Esophagus muscularis mucosa (tissue), 4 donors: ENCODE measurements around the gene HNRNPU. TPM values are rescaled to one million over a fixed set of nuclear protein-coding genes. Genes with fewer than 3 reads are reported as not detected.

ENCODE experiments used
- DNase-seq: peaks from one replicate; pipeline ENCODE4 v3.0.0-alpha.2; 2017; ENCODE audit errors: extremely low spot score
- H3K27ac ChIP-seq, 4 donors: fragments of 200-600 bp; sonication (generic); replicated peaks in 1 of 4; 1 replicate in 3 of 4; 2 replicates in 1 of 4; pipeline ENCODE4 v1.5.1; 2016 to 2019; ENCODE audit warnings: mild to moderate bottlenecking in 1 of 4
- H3K27me3 ChIP-seq, 4 donors: fragments of 200-600 bp; sonication (generic); one replicate each; pipeline versions ENCODE4 v1.5.1 to v1.6.0; 2016 to 2019
- H3K36me3 ChIP-seq, 4 donors: fragments of 200-600 bp; sonication (generic); one replicate each; pipeline ENCODE4 v1.5.1; 2016 to 2019
- H3K4me1 ChIP-seq, 4 donors: fragments of 200-600 bp; sonication (generic); one replicate each; pipeline ENCODE4 v1.5.1; 2016 to 2019
- H3K4me3 ChIP-seq, 4 donors: fragments of 200-600 bp; sonication (generic); 1 replicate in 2 of 4; 2 replicates in 2 of 4; pipeline ENCODE4 v1.5.1; 2016 to 2019; ENCODE audit warnings: mild to moderate bottlenecking in 4 of 4, moderate library complexity in 1 of 4
- H3K9me3 ChIP-seq, 4 donors: fragments of 200-600 bp; sonication (generic); 1 replicate in 3 of 4; 2 replicates in 1 of 4; pipeline ENCODE4 v1.5.1; 2016 to 2019
- CTCF ChIP-seq, 3 experiments: fragments of 200-600 bp in 2 of 3; fragments of 450-650 bp in 1 of 3; sonication (generic) in 2 of 3; IDR thresholded peaks; one replicate each; pipeline ENCODE4 v1.5.1; 2017 to 2019; ENCODE audit warnings: antibody characterized with exemption in 3 of 3, mild to moderate bottlenecking in 2 of 3, moderate library complexity in 1 of 3
- EP300 ChIP-seq: sonication (generic); formaldehyde crosslinking; IDR thresholded peaks from one replicate; pipeline ENCODE4 v1.6.1; 2017; ENCODE audit warnings: antibody characterized with exemption
- POLR2A ChIP-seq: fragments of 450-650 bp; IDR thresholded peaks from one replicate; pipeline ENCODE4 v1.6.1; 2017; ENCODE audit warnings: antibody characterized with exemption, moderate library complexity, mild to moderate bottlenecking, low read depth
- POLR2AphosphoS5 ChIP-seq, 2 donors: sonication (generic); formaldehyde crosslinking; IDR thresholded peaks; one replicate each; pipeline ENCODE4 v1.6.1; 2017; ENCODE audit warnings: antibody characterized with exemption in 2 of 2
- WGBS: methylation state at CpG from one replicate; pipeline ENCODE4 v1.1.5; 2018; 5-methylcytosine and 5-hydroxymethylcytosine counted together
- intact Hi-C: fragments of 100-400 bp; cut with DNase I; formaldehyde crosslinking; loops from one replicate; pipeline ENCODE4 v1.15.1; 2023
- total RNA-seq, 4 donors: library from RNA; depleted of rRNA; stranded (reverse); fragments of >200 nt; gene quantifications; one replicate each; pipeline versions ENCODE4 v1.1.0 to v1.2.1, GENCODE V29; 2016

HNRNPU gene
- total RNA-seq, 4 donors from 2014 or later: 255 to 306 (median 279) TPM

GRCh38 chr1:244849189-244849866 lies 15.0 kb downstream of the HNRNPU start:
- Histone ChIP-seq H3K4me3 (no peak overlapping the region), H3K4me1 (peaks cover 3 to 45% (median 34%) of the 10 kb centered on the region in 4 donors), H3K27ac (peak overlapping the region in 1 of 4 donors; percentile 7), H3K27me3 (no peaks in the 10 kb centered on the region), H3K9me3 (no peaks in the 10 kb centered on the region), H3K36me3 (peaks cover 32 to 94% (median 63%) of the 10 kb centered on the region in 4 donors)
- intact Hi-C loops: no loop called here
- WGBS: 41% methylated on average over 1 of the region's 1 CpG
- TF ChIP-seq POLR2A: no peak
- no peak for TF ChIP-seq CTCF (IDR thresholded peaks at IDR 0.05)
- TF ChIP-seq EP300: no peak
- TF ChIP-seq POLR2AphosphoS5 (IDR thresholded peaks at IDR 0.05): no peak
- DNase-seq: no peak

- intact Hi-C loops: no loop called here
- peaks cover 41 to 94% (median 66%) of the 10 kb centered on the region in 4 donors for H3K36me3 ChIP-seq
- TF ChIP-seq POLR2AphosphoS5 (IDR thresholded peaks at IDR 0.05): no peak
- H3K27me3 ChIP-seq: no peaks in the 10 kb centered on the region
- no peak for DNase-seq
- 93% methylated on average over 6 of the region's 6 CpGs for WGBS
- no peak overlapping the region for H3K4me3 ChIP-seq
- no peaks in the 10 kb centered on the region for H3K9me3 ChIP-seq
- peaks cover 0 to 49% (median 44%) of the 10 kb centered on the region in 4 donors for H3K4me1 ChIP-seq
- H3K27ac ChIP-seq: no peak overlapping the region
These were observed 17.7 kb downstream of the HNRNPU start for GRCh38 chr1:244846653-244847052.

GRCh38 chr1:244844155-244845121 lies 19.9 kb downstream of the HNRNPU start:
- H3K4me3 ChIP-seq: no peak overlapping the region
- DNase-seq: no peak
- no peaks in the 10 kb centered on the region for H3K27me3 ChIP-seq
- H3K9me3 ChIP-seq: no peaks in the 10 kb centered on the region
- no peak overlapping the region for H3K27ac ChIP-seq
- H3K36me3 ChIP-seq: peaks cover 32 to 86% (median 56%) of the 10 kb centered on the region in 4 donors
- peaks cover 12 to 59% (median 54%) of the 10 kb centered on the region in 4 donors for H3K4me1 ChIP-seq
- 88% methylated on average over 13 of the region's 13 CpGs for WGBS
- intact Hi-C loops: no loop called here
- TF ChIP-seq EP300 (no peak), POLR2A (no peak), POLR2AphosphoS5 (IDR thresholded peaks at IDR 0.05) (no peak)

- Histone ChIP-seq H3K27me3 (no peaks in the 10 kb centered on the region), H3K36me3 (peaks cover 32 to 76% (median 53%) of the 10 kb centered on the region in 4 donors), H3K9me3 (no peaks in the 10 kb centered on the region), H3K27ac (peak overlapping the region in 2 of 4 donors; percentile 54 to 99), H3K4me1 (peaks cover 20 to 62% (median 61%) of the 10 kb centered on the region in 4 donors), H3K4me3 (no peak overlapping the region)
- no peak for DNase-seq
- no peak for TF ChIP-seq POLR2AphosphoS5 (IDR thresholded peaks at IDR 0.05)
- WGBS: 59% methylated on average over 6 of the region's 6 CpGs
- intact Hi-C loops: no loop called here
These were observed 21.0 kb downstream of the HNRNPU start for GRCh38 chr1:244843148-244843978.

GRCh38 chr1:244841273-244841927 lies 22.9 kb downstream of the HNRNPU start:
- Histone ChIP-seq H3K27ac (peak overlapping the region; percentile 50 to 99 (median 60)), H3K36me3 (peaks cover 29 to 59% (median 40%) of the 10 kb centered on the region in 4 donors), H3K4me1 (peaks cover 37 to 82% (median 80%) of the 10 kb centered on the region in 4 donors)

More at GRCh38 chr1:244841273-244841927, 22.9 kb downstream of the HNRNPU start:
- TF ChIP-seq CTCF (IDR thresholded peaks at IDR 0.05) (no peak), EP300 (no peak)
- intact Hi-C loops: no loop called here
- H3K9me3 ChIP-seq: no peaks in the 10 kb centered on the region
- H3K27me3 ChIP-seq: no peaks in the 10 kb centered on the region
- DNase-seq: no peak
- 56% methylated on average over 9 of the region's 9 CpGs for WGBS
- H3K4me3 ChIP-seq: peak overlapping the region in 2 of 4 donors; percentile 1 to 2
